Measurements from ENCODE around the gene TMEM184B. TPM values are rescaled to one million over a fixed set of nuclear protein-coding genes. Genes with fewer than 3 reads are reported as not detected.

TMEM184B gene
- total and polyA plus RNA-seq, 10 of the 15 experiments (the other 5 are each of a cell fraction or from before 2014, with no cell fraction given) = 0.56 to 22.4 (median 7.9) TPM

GRCh38 chr22:38305471-38306448, 33.0 kb upstream of the TMEM184B start (continued):
- no peak for TF ChIP-seq ZNF384 (IDR thresholded peaks at IDR 0.05; ENCODE audit: borderline replicate concordance, low read depth, low read length)
- no peak for TF ChIP-seq NRF1 (conservative IDR thresholded peaks at IDR 0.05; ENCODE audit: low read depth, low read length)
- no peak for TF ChIP-seq SKIL (IDR thresholded peaks at IDR 0.05; ENCODE audit: low read depth, poor library complexity, severe bottlenecking)
- no peak for TF ChIP-seq POLR2AphosphoS5 (IDR thresholded peaks at IDR 0.05; ENCODE audit: low read length)
- TF ChIP-seq EED (IDR thresholded peaks at IDR 0.05; ENCODE audit: low read depth) = peak; percentile 72; the same call in 1 of the 2 replicates
- peak; percentile 79 for TF ChIP-seq PKNOX1 (IDR thresholded peaks at IDR 0.05)
- no peak for TF ChIP-seq CEBPB (IDR thresholded peaks at IDR 0.05; ENCODE audit: borderline replicate concordance in 1 of 2, low read depth in 2 of 2, low read length in 2 of 2)
- no peak for TF ChIP-seq BCL3 (IDR thresholded peaks at IDR 0.05; ENCODE audit: borderline replicate concordance, insufficient read depth, low read depth, low read length, poor library complexity, severe bottlenecking)
- TF ChIP-seq CBFB (IDR thresholded peaks at IDR 0.05; ENCODE audit: low read depth) = no peak
- TF ChIP-seq E2F8 (IDR thresholded peaks at IDR 0.05; ENCODE audit: low read depth, partially characterized antibody) = no peak
- TF ChIP-seq ZBTB33 (IDR thresholded peaks at IDR 0.05) = no peak
- no peak; the same call in 1 of the 2 replicates for TF ChIP-seq ZBTB40 (IDR thresholded peaks at IDR 0.05; ENCODE audit: borderline replicate concordance)
- TF ChIP-seq YY1 (IDR thresholded peaks at IDR 0.05; ENCODE audit: low read depth, low read length) = peak; percentile 33; the same call in 1 of the 2 replicates

All from GM12878 (cell line).